MV-4-11 (cell line): ENCODE data around the gene GPC5.

Source experiments
- DNase-seq: peaks from one replicate; lab custom pipeline; 2025; lab: John Stamatoyannopoulos, UW

GPC5 gene

GRCh38 chr13:91540158-91540736 lies 141.8 kb downstream of the GPC5 start:
- peak; percentile 58 for DNase-seq

DNA sequence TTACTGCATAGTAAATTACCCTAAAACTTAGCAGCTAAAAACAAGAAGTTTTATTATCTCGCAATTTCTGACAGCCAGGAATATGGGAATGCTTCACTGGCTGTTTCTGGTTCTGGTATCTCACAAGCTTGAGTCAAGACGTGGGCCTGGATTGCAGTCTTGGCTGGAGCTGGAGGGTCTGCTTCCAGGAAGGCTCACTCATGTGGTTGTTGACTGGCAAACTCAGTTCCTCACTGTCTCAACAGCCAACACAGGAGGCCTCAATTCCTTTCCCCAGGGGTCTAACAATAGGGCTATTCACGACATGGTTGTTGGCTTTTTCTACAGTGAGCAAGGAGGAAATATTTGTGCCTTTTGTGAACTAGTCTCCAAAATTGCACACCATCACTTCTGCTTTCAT lies 146.3 kb downstream of the GPC5 start:
- DNase-seq, result peak; percentile 76

GRCh38 chr13:91546900-91547299 lies 148.5 kb downstream of the GPC5 start:
- DNase-seq, result peak; percentile 97

GRCh38 chr13:91553584-91553983 lies 155.2 kb downstream of the GPC5 start:
- no peak for DNase-seq

- DNase-seq, result no peak
Observed at GRCh38 chr13:91554101-91554500, 155.7 kb downstream of the GPC5 start.

DNA sequence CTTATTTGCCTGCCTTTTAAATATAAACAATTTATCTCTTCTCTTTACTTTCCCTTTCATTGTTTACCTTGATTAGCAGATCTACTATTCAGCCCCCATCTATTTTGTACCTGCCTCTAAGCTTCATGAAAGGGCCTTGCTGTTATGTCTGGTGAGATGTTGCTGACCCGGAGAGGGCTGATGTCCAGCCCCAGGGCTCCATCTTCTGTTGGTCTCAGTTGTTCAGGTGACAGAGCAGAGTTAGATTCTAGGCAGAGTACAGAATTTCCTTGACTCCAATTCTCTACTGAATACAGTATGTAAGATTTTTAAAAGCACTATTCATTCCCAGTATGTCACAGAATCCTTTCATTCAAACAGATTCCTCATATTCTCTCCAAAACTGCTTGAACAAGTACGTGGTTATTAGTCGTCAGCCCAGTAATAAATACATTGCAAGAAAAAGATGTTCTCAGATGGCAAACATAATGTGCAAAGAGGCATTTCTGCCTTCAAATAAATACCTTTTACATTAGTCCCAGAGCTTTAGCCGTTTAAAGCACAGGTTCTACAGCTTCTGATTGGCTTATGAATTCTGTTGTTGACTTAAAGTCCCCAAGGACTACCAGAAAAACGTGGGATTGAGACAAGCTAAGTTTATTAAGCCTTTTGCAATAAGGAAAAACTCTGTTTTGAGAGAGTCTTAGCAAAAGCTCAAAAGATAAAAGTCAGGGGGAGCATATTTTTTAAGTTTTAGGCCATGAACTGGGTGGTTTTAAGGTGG lies 159.1 kb downstream of the GPC5 start:
- no peak for DNase-seq

DNA sequence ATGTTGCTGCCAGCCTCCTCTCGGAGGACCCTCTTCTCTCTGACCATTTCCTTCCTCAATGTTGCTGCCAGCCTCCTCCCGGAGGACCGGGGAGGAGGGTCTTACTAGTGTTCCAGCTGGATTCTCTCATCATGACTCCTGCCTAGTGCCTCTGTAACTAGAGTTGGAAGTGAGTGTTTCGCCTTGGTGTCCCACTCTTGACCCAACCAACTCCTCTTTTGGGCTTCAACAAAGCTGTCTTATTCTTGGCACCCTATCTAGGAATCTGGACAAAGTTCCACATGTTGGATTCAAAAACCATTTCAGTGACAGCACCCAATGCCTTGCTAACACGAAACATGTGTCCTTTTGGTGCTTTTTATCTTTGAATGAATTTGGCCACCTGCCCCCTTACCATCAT lies 165.4 kb downstream of the GPC5 start:
- no peak for DNase-seq

DNA sequence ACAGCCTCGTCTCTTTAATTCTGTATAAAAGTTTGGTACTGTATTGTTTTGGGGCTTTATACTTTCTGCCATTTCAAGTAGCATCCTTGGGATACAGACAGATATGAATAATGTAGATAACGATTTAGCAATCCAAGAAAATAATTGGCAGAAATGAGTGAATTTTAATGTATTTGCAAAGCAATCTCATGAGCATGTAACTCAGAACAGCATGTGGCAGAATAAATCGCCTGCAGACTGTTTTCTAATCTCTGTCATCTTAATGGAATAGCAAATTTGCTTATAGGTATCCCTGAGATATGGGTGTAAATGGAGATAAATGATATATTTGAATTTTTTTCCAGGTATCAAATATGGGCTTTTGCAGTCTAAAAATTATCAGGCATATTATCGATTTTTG lies 166.0 kb downstream of the GPC5 start:
- DNase-seq, result no peak

DNA sequence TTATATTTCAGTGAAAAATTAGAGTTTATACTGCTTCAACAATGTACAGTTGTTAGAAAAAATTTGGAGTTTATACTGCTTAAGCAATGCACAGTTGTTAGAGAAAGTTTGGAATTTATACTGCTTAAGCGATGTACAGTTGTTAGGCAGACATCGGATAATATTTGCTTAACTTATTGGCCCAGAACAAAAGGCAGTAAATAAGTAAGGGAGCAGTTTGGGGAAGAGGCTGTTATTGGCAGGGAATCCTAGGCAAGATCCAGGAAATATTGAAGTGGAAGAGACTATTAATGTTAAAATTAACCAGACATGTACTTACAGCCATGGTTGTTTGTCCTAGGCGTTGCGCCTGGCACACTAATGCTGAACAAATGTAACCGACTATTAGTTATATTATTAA lies 166.9 kb downstream of the GPC5 start:
- no peak for DNase-seq

DNA sequence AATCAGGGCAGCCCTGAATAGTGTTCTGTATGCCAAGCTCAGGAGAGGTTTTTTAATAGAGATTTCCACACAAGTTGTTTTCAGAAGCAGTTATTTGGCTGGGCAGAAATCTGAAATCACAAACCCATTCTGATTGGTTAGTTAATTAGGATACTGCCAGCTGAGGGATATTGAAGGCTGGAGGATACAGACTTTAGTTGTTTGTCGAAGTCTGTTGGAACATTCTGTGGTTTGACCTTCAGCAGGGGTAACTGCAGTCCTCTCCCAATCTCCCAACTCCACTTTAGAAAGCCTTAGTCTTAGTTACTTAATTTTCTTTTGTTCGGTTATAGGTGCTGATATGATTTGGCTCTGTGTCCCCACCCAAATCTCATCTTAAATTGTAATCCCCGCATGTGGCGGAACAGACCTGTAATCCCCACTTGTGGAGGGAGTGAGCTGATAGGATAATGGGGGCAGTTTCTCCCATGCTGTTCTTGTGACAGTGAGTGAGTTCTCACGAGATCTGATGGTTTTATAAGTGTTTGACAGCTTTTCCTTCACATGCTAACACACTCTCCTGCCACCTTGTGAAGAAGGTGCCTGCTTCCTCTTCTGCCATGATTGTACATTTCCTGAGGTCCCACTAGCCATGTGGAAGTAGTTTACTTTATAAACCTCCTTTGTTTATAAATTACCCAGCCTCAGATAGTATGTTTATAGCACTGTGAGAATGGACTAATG lies 169.2 kb downstream of the GPC5 start:
- no peak for DNase-seq

GRCh38 chr13:91571681-91572080 lies 173.3 kb downstream of the GPC5 start:
- no peak for DNase-seq

GRCh38 chr13:91572439-91572838 lies 174.0 kb downstream of the GPC5 start:
- no peak for DNase-seq

GRCh38 chr13:91572944-91573598 lies 174.7 kb downstream of the GPC5 start:
- DNase-seq, result no peak

- no peak for DNase-seq
Observed at GRCh38 chr13:91574766-91575165, 176.3 kb downstream of the GPC5 start.

DNA sequence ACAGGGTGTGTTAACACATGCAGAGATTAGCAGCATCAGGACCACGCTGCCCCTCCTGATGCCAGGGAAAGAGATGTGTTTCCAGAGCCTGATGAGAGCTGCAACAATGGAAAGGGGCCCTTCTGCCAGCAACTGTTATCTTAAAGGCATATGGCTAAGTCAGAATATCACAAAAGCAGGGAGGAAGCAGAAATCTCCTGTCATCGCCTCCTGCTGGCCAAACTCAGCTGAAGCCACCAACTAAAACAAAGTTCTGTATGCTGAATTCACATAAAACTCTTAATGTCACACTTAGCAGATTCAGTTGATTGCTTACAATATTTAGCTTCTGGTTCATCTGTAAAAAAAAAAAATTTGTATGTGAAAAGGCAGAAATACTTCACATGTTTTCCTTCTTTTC lies 178.2 kb downstream of the GPC5 start:
- peak; percentile 6 for DNase-seq

- no peak for DNase-seq
Observed at GRCh38 chr13:91579320-91579719, 180.9 kb downstream of the GPC5 start.

DNA sequence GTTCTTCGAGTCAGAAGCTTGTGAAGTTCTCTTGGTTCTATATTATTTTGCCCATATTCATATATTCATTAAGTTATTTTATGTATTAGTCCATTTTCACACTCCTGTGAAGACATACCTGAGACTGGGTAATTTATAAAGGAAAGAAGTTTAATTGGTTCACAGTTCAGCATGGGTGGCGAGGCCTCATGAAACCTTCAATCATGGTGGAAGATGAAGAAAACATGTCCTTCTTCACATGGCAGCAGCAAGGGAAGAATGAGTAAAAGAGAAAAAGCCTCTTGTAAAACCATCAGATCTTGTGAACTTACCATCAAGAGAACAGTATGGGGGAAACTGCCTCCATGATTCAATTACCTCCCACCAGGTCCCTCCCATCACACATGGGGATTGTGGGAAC lies 182.3 kb downstream of the GPC5 start:
- DNase-seq, result no peak

- no peak for DNase-seq
Observed at GRCh38 chr13:91586609-91587008, 188.2 kb downstream of the GPC5 start.

DNA sequence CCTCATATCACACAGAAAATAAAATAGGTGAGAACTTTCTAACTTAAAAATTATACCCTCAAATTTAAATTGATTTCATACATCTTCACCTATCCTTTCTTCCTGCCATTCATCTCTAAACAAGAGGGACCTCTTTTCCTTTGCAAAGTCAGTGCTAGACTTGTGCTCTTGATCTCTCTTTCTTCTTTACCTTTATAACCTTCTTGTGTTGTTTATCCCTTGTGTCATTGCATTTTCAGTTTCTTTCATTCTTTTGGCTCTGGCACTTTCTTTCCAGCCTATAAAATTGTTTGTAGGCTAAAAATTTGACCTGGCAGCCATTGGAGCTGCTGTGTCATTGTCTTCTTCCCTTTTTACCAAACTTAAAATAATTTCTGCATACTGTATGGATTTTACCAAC lies 190.1 kb downstream of the GPC5 start:
- no peak for DNase-seq

DNA sequence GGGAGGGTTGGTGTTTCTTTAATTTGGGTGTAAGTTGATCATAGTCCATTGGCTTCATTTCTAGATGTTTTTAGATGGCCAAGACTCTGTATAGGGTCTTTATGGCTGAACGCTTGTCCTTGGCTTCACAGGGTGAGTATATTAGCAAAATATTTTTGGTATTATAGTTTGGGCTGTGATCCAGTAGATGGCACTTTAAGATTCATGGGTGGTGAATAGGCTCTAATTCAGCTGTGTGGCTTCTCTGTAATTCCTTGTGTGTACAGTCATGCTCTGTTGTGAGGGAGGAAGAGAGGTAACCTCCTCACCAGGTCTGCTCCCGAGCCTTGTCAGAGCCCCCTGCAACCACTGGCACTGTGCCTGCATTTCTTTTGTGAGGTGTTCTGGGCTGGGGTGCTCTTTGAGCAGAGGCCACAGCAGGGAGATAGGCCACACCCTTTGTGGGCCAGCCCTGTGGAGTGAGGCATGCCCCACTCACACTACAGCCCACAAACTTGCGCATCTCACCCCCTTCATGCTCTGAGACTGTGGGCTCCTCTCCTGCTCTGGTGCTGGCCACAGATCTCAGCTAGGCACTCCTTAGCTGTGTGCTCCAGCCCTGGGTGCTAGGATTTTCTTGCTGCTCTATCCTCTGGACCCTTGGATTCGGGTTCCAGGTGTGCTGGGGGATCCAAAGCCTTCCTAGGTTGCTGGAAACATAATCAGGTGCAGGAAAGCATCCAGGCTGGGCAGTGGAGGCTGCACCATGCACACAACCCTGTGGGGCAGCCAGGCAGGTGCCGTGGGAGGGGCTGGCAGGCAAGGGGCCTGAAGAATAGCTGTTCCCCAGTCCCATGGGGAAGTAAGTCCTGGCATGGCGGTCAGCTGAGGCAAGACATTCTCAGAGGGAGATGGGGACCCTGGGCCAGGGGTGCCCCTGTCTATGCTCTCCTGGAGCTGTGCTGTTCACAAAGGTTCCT lies 193.9 kb downstream of the GPC5 start:
- DNase-seq, result no peak

GRCh38 chr13:91593456-91593855 lies 195.0 kb downstream of the GPC5 start:
- DNase-seq, result no peak

- no peak for DNase-seq
Observed at GRCh38 chr13:91594061-91594460, 195.6 kb downstream of the GPC5 start.
